Natural killer cell treated with Interleukin-12 subunit alpha and Interleukin-12 subunit beta and Interleukin-15 and Interleukin-18, amount 100 ng/mL, for 72 hours (primary cell): ENCODE results near the gene DPH1. TPM values are rescaled to one million over a fixed set of nuclear protein-coding genes. Genes with fewer than 3 reads are reported as not detected.
A peak's percentile ranks its signal among the peaks of the same experiment; 100 is the strongest.

ENCODE experiments used
- ATAC-seq, 2 donors: fragments of 150-1000 bp; cut with Tn5 transposase in 1 of 2; sonication (Bioruptor Pico), chemical (Tn5 transposase) in 1 of 2; 2 replicates each; pipeline ENCODE4 v1.10.0; 2021
- DNase-seq: peaks from one replicate; pipeline ENCODE4 v3.0.0; 2022; ENCODE audit warnings: low spot score
- H3K27ac Mint-ChIP-seq, 2 donors: 1 replicate in 1 of 2; 2 replicates in 1 of 2; pipeline ENCODE4 v1.8.0; 2022; ENCODE audit warnings: mixed read lengths in 2 of 2, mild to moderate bottlenecking in 1 of 2, moderate library complexity in 1 of 2
- H3K27me3 Mint-ChIP-seq, 2 donors: 1 replicate in 1 of 2; 2 replicates in 1 of 2; pipeline ENCODE4 v1.8.0; 2022; ENCODE audit warnings: mixed read lengths in 2 of 2
- H3K36me3 Mint-ChIP-seq: one replicate; pipeline ENCODE4 v1.8.0; 2022; ENCODE audit warnings: mixed read lengths
- H3K4me1 Mint-ChIP-seq, 2 donors: 1 replicate in 1 of 2; 2 replicates in 1 of 2; pipeline ENCODE4 v1.8.0; 2022; ENCODE audit warnings: low read depth in 2 of 2, mixed read lengths in 2 of 2, mild to moderate bottlenecking in 1 of 2
- H3K4me3 Mint-ChIP-seq: one replicate; pipeline ENCODE4 v1.8.0; 2022; ENCODE audit warnings: mixed read lengths
- H3K9me3 Mint-ChIP-seq: 2 replicates; pipeline ENCODE4 v1.8.0; 2022; ENCODE audit warnings: mixed read lengths
- total RNA-seq, 2 donors: library from RNA; stranded (reverse); gene quantifications; one replicate each; pipeline ENCODE4 v1.2.3, GENCODE V29; 2022

DPH1 gene
- total RNA-seq, 2 donors from 2014 or later = 32.5 to 34.7 TPM

DNA sequence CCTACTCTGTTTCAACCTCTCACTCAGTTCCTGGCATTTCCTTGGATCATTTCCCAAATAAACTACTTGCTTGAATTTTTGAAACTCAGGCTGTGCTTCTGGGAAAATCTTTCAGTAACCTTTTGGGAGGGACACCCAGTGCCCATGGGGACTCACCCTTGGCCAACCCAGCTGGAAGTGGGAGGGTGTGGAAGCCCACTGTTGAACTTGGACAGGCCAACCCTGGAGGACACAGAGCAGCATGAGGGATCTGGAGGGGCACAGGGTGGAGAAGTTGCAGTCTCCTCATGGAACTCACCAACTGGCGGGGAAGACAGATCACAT lies 16.0 kb upstream of the DPH1 start:
- H3K36me3 Mint-ChIP-seq = no peaks in the 10 kb centered on the region
- H3K27me3 Mint-ChIP-seq = peaks cover 17 to 29% of the 10 kb centered on the region in 2 donors
- DNase-seq (no peak), ATAC-seq (no peak)
- no peak overlapping the region for H3K27ac Mint-ChIP-seq
- peaks cover 0 to 3% of the 10 kb centered on the region in 2 donors for H3K4me1 Mint-ChIP-seq
- H3K9me3 Mint-ChIP-seq = no peaks in the 10 kb centered on the region
- no peak overlapping the region for H3K4me3 Mint-ChIP-seq

DNA sequence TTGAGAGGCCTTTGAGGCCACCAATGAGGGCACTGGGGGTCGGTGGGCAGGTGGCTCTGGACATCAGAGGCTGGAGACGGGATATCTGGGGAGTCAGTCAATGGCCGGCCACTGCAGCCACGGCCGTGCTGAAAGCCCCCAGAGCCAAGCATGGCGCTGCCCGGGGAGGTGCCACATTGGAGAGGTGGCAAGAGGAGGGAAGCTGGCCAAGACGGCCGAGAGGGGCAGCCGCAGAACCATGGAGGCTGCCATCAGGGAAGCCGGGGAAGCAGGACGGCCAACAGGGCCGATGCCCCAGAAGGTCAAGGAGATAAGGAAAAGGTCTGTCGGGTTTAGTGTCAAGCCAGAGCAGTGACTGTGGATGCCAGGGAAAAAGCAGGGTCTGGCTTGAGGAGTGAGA lies 14.6 kb upstream of the DPH1 start:
- Mint-ChIP-seq H3K27ac (no peak overlapping the region), H3K27me3 (peaks cover 22 to 43% of the 10 kb centered on the region in 2 donors), H3K9me3 (no peaks in the 10 kb centered on the region), H3K4me3 (no peak overlapping the region), H3K4me1 (peaks cover 0 to 3% of the 10 kb centered on the region in 2 donors), H3K36me3 (no peaks in the 10 kb centered on the region)
- DNase-seq (no peak), ATAC-seq (no peak)

DNA sequence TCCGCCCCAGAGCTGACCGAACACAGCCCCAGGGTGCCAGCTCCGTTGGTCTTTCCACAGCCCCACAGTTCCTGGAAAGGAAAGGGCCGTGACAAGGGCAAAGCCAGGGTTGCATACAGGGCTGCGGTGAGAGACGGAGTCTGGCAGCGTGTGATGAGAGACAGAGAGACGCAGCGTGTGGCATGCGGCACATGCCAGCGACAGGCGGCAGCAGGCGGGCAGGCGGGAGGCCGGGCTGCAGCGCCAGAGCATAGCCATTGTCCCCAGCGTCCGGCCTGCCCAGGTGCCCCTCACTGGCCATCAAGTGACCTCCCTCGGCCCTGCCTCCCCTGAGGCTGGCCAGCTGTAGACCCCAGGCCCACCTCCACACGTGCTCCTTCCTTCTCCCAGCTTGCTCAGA lies 13.5 kb upstream of the DPH1 start:
- Mint-ChIP-seq H3K36me3 (no peaks in the 10 kb centered on the region), H3K27me3 (peaks cover 22 to 45% of the 10 kb centered on the region in 2 donors), H3K4me3 (no peak overlapping the region), H3K4me1 (peaks cover 0 to 3% of the 10 kb centered on the region in 2 donors), H3K9me3 (no peaks in the 10 kb centered on the region), H3K27ac (no peak overlapping the region)
- DNase-seq = no peak
- no peak for ATAC-seq

DNA sequence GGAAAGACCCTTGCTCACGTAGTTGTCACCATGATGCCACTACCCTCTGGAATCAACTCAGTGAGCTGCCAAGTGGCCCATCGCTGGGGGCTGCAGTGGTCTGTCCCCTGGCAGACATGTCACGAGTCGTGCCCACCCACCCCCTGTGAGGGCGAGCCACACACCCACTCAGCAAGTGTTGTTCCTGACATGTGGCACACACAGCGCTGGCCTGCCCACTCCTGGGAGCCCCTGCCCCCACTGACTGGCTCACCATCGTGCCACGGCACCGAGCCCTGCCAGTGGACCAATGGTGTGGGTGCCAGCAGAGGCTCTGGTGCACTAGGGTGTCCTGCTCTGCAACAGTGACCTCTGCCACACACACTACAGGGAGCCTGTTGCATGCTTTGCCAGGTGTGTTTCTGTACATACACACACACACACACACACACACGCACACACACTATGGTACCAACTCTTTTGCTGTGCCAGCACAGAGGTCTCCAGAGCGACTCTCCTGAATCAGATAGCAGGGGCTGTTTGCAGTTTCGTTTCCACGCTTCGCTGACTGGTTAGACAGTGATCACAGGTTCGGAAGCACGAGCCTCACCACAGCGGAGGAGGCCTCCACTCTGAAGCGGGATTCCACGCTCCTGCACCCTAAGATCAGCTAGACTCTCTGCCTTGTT lies 12.5 kb upstream of the DPH1 start:
- Mint-ChIP-seq H3K4me3 (no peak overlapping the region), H3K36me3 (no peaks in the 10 kb centered on the region), H3K4me1 (peaks cover 0 to 3% of the 10 kb centered on the region in 2 donors), H3K27ac (no peak overlapping the region), H3K27me3 (peaks cover 21 to 42% of the 10 kb centered on the region in 2 donors), H3K9me3 (no peaks in the 10 kb centered on the region)
- peak in 1 of 2 donors; percentile 3 for ATAC-seq
- no peak for DNase-seq

DNA sequence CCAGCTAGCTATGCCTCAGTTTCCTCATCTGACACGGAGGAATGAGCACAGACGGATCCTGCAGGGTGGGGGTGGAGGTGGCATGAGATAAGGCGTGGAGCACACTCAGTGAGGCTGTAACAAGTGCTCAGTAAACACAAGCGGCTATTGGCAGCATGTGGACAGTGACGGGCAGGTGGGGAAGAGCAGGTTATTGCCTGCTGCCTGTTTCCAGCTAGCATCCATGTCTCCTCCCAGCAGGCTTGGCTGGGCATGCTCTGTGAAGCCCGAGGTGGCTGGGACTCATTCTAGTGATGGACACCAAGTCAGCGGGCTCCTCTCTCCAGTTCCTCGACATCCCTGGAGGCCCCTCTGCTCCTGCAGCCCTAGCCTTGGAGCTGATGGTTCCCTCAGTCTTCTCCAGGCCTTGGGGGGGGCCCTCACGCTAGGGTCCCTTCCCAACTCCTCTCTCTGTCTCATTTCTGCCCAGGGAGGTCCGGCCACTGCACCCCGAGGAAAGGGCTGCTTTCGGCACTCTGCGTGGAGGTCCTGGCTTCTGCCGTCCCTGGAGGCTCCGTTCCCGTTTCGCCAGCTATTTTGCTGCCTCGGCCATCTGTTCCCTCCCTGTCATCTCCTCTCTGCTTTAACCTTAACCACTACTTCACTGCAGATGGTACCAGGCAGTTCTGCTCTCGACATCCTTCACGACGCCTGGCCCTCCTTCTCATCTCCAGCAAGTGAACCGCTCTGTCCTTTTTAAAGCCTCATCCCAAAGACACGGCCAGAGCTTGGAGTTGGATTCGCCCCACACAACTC lies 11.0 kb upstream of the DPH1 start:
- Mint-ChIP-seq H3K4me1 (no peaks in the 10 kb centered on the region), H3K9me3 (no peaks in the 10 kb centered on the region), H3K27ac (no peak overlapping the region), H3K4me3 (no peak overlapping the region), H3K36me3 (no peaks in the 10 kb centered on the region), H3K27me3 (peaks cover 17 to 41% of the 10 kb centered on the region in 2 donors)
- DNase-seq (no peak), ATAC-seq (no peak)

DNA sequence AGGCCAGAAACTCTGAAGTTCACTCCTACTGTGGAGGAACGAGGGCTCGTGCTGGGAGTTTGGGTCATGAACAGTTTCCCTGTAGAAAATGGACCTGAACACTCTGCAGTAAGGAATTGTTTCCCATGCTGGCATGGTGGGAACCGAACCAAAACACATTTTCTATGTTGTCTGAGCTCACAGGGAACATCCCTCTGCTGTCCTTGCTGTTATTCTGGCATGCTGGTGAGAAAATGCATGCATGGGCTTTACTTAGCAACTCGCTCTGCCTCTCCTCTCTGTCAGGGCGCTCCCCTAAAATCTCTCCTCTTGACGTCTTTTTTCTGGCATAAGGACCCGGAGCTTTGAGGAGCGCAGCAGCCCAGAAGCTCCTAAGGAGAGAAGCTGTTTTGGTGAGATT lies 10.2 kb upstream of the DPH1 start:
- H3K36me3 Mint-ChIP-seq = no peaks in the 10 kb centered on the region
- H3K27me3 Mint-ChIP-seq = peaks cover 16 to 33% of the 10 kb centered on the region in 2 donors
- H3K4me1 Mint-ChIP-seq = no peaks in the 10 kb centered on the region
- DNase-seq (no peak), ATAC-seq (no peak)
- H3K4me3 Mint-ChIP-seq = no peak overlapping the region
- H3K9me3 Mint-ChIP-seq = no peaks in the 10 kb centered on the region
- H3K27ac Mint-ChIP-seq = no peak overlapping the region

DNA sequence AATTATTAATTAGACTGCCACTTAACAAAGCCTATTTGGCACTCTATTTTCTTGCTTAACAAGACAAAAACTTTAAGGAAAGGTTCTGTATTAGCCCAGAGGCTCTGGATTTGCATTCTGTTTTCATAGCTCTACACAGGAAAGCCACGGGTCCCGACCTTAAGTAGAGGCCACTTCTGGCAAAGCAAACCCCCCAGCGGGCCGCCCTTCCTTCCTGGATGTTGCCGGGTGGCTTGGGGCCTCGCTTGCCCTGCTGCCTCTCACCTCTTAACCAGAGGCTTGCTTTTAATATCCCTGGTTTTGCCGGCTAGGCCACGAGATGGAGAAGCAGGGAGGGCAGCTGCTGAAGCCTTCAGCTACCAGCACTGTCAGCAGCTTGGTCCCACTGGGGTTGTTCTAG lies 9.2 kb upstream of the DPH1 start:
- Mint-ChIP-seq H3K4me1 (peaks cover 0 to under 1% of the 10 kb centered on the region in 2 donors), H3K4me3 (no peak overlapping the region), H3K27ac (no peak overlapping the region), H3K36me3 (no peaks in the 10 kb centered on the region), H3K9me3 (no peaks in the 10 kb centered on the region), H3K27me3 (peaks cover 15 to 25% of the 10 kb centered on the region in 2 donors)
- DNase-seq (no peak), ATAC-seq (no peak)

DNA sequence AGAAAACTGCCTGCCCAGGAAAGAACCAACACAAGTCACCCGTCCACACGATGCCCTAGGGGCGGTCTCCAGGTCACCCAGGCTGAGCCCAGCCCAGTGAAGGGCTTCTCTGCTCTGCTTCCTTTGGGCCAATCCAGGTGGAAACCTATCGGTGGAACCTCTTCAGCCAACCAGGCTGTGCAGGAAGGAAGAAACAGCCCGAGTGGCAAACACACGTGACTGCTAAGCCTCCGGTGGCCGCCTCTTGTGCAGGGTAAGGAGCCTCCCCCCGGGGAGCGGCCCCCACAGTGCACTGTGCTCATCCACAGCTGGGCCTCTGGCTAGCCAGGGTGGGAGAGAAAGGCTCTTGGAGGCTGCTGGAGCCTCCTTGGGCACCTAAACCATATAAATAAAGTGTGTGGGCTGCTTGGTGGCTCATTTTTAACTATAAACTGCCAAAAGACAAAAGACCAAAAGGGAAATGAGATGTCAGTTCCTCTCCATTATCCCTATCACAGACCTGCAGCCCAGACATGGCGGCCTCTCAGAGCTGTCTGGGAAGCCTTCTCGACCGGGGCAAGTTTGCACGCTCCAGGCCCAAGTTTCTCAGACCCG lies 7.2 kb upstream of the DPH1 start:
- Mint-ChIP-seq H3K36me3 (peaks cover 4% of the 10 kb centered on the region), H3K4me3 (no peak overlapping the region), H3K27ac (no peak overlapping the region), H3K9me3 (no peaks in the 10 kb centered on the region), H3K4me1 (peaks cover 4 to 7% of the 10 kb centered on the region in 2 donors), H3K27me3 (peaks cover 28 to 33% of the 10 kb centered on the region in 2 donors)
- ATAC-seq (no peak), DNase-seq (no peak)

DNA sequence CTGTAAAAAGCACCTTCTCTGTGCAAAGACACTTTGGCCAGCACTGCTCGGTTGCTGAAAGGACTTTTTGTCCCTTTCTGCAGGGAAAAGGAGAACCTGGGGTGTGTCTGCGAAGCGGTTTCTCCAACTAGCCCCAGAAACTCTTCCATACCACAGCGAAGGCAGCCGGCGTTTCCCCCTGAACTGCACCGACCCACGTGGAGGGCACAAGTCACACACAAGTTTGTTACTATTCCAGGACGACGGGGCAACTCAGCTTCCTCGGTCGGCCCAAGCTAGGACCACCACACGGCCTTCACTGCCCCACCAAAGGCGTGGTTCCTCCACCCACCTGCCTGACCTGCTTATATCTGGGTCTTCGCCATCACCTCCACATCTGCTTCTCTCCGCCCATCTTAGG lies 6.7 kb upstream of the DPH1 start:
- no peak for ATAC-seq
- Mint-ChIP-seq H3K27me3 (peaks cover 23 to 33% of the 10 kb centered on the region in 2 donors), H3K36me3 (peaks cover 4% of the 10 kb centered on the region), H3K4me1 (peaks cover 4 to 7% of the 10 kb centered on the region in 2 donors), H3K9me3 (no peaks in the 10 kb centered on the region), H3K4me3 (no peak overlapping the region), H3K27ac (no peak overlapping the region)
- DNase-seq = no peak

DNA sequence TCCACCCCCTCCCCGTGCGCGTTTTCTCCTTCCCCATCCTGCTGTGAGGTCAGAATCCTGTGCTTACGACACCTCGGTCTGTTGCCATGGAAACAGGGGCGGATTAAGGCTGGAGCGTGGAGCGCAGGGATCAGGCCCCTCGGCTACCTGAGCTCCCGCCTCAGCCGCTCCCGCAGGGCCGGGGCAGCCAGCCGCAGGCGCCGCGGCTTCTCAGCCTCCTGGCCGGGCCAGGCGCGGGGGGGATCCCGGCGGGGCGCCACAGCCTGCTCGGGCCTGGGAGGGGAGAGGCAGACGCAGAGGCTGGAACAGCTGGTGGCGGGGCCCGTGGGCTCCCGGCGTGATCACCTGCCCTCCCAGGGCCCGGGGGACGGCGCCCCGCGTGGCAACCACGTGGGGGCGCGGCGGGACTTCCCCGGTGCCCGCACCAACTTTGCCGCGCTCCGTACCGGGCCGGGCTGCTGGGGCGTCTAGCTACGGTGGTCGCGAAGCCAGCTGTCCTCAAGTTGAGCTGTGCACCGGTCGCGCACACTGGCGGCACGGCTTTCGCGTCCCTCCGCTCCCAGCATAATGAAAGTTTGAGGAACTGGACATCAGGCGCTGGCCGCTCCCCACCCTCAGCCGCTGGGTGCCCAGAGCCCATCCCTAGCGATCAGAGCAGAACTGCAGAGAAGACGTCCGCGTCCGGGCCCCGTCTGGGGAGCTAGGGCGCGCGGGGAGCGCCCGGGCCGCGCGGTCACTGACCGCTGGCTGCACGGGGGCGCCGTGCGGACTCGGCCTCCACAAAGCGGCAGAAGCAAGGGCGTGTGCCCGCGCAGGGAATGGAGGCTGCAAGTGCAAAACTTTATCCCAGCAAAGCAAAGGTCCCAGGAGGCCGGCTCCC lies 6.0 kb upstream of the DPH1 start:
- Mint-ChIP-seq H3K4me3 (peak overlapping the region; percentile 48), H3K27me3 (peaks cover 21 to 29% of the 10 kb centered on the region in 2 donors), H3K9me3 (no peaks in the 10 kb centered on the region), H3K36me3 (peaks cover 4% of the 10 kb centered on the region), H3K4me1 (peaks cover 4 to 7% of the 10 kb centered on the region in 2 donors), H3K27ac (no peak overlapping the region)
- ATAC-seq (no peak), DNase-seq (no peak)

DNA sequence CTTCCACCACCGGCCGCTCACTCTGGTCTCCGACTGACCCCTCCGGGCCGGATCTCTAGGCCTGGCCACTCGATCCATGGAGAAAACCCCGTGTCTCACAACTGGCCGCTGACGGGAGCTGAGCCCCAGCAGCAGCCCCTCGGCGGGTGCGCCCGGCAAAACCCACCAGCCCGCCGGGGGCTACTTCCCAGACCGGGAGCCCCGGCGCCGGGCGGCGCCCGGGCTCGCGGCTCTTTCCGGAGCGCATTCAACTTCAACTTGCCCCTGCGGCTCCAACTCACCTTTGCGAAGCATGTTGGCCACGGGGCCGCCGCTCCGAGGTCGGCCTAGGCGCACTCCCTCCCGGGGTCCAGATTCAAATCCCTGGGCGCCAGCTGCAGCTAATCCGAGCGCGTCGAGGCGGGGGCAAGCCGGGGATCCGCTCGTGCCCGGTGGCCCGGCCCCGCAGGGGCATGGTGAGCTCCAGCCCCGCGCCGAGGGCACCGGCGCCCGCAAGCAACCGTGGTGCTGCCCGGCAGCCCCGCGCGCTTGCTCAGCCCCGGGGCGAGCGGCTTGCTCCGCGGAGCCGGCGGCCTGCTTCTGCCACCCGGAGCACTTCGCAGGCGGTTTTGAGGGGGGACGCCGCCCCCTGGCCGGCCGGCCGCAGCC lies 5.3 kb upstream of the DPH1 start:
- Mint-ChIP-seq H3K9me3 (no peaks in the 10 kb centered on the region), H3K27ac (no peak overlapping the region), H3K4me3 (no peak overlapping the region), H3K36me3 (peaks cover 4% of the 10 kb centered on the region), H3K27me3 (peaks cover 15 to 21% of the 10 kb centered on the region in 2 donors), H3K4me1 (peaks cover 4 to 7% of the 10 kb centered on the region in 2 donors)
- DNase-seq (no peak), ATAC-seq (no peak)

DNA sequence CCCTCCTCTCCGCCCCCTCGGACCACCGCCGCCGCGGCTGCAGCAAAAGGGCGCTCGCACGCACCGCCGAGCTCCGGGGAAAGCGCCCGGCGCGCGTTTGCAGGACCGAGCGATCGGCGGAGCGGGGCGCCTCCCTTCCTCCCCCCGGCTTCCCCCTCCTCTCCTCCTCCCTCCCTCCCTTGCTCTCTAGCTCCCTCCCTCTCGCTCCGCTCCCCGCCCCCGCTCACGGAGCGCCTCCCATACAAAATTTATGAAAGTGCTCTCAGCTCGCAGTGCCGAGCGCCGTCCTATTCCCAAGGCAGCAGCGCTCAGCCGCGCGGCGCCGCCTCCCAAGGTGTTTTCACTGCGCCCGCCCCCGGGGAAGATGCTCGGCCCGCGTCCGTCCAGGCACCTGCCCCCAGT lies 4.7 kb upstream of the DPH1 start, which contains the start of gene RTN4RL1:
TSS of gene RTN4RL1 (minus strand) at position 115 of the 402 bp plus-strand sequence. CDS start 469 bp downstream, outside the sequence.
- peaks cover 4% of the 10 kb centered on the region for H3K36me3 Mint-ChIP-seq
- ATAC-seq = peak in 1 of 2 donors; percentile 17
- peaks cover 15 to 16% of the 10 kb centered on the region in 2 donors for H3K27me3 Mint-ChIP-seq
- H3K4me1 Mint-ChIP-seq = peaks cover 4 to 7% of the 10 kb centered on the region in 2 donors
- H3K27ac Mint-ChIP-seq = no peak within 1 kb of the TSS
- peak within 1 kb of the TSS; percentile 67 for H3K4me3 Mint-ChIP-seq
- DNase-seq = peak; percentile 68
- H3K9me3 Mint-ChIP-seq = no peaks in the 10 kb centered on the region
